ENCODE measurements around the gene ABCB8.
A peak's percentile ranks its signal among the peaks of the same experiment; 100 is the strongest.

The ABCB8 gene

GRCh38 chr7:150981644-150982043 is 46.6 kb upstream of the ABCB8 start:
- CTCF ChIA-PET = interaction anchor here (1.4 to 6.2 kb wide), 2 partner anchors 16 to 37 kb away, joined by 3 to 124 read pairs; no protein-coding TSS in a partner anchor
- Histone ChIP-seq H3K9me3 (ENCODE audit: control insufficient read depth, insufficient read depth, low read depth, low read length) (no peaks in the 10 kb centered on the region), H3K4me1 (ENCODE audit: control insufficient read depth, insufficient read depth, low read length) (no peaks in the 10 kb centered on the region), H3K27ac (ENCODE audit: extremely low read depth, low read depth, low read length) (no peak overlapping the region), H3K4me3 (ENCODE audit: low read depth, low read length) (no peak overlapping the region), H3K36me3 (ENCODE audit: control insufficient read depth in 2 of 2, insufficient read depth in 1 of 2, low read length in 2 of 2) (no peaks in the 10 kb centered on the region)
- POLR2A ChIA-PET = no interaction called here
- TF ChIP-seq SETDB1 (IDR thresholded peaks at IDR 0.05; ENCODE audit: insufficient read length, low read length) (no peak), HIC1 (tag by site-specific recombination; IDR thresholded peaks at IDR 0.05) (no peak), ZBTB17 (tag by site-specific recombination; IDR thresholded peaks at IDR 0.05) (no peak), ZNF658 (tag by site-specific recombination; IDR thresholded peaks at IDR 0.05) (no peak), ZFHX2 (tag by site-specific recombination; conservative IDR thresholded peaks at IDR 0.05) (peak; percentile 42), ZNF843 (tag by site-specific recombination; IDR thresholded peaks at IDR 0.05) (no peak), ZFP41 (tag by site-specific recombination; IDR thresholded peaks at IDR 0.05; ENCODE audit: borderline replicate concordance) (no peak), MYNN (tag by site-specific recombination; IDR thresholded peaks at IDR 0.05; ENCODE audit: borderline replicate concordance) (no peak), ZNF670 (tag by site-specific recombination; IDR thresholded peaks at IDR 0.05; ENCODE audit: low read depth) (no peak), ZNF335 (tag by site-specific recombination; conservative IDR thresholded peaks at IDR 0.05) (no peak), EGR2 (tag by site-specific recombination; IDR thresholded peaks at IDR 0.05; ENCODE audit: low read depth) (peak; percentile 70; the same call in 1 of the 2 replicates), ZNF558 (tag by site-specific recombination; IDR thresholded peaks at IDR 0.05) (no peak), ZNF121 (tag by site-specific recombination; IDR thresholded peaks at IDR 0.05) (no peak), ZNF423 (tag by site-specific recombination; IDR thresholded peaks at IDR 0.05) (no peak), ZNF624 (tag by site-specific recombination; IDR thresholded peaks at IDR 0.05) (no peak)

GRCh38 chr7:150982351-150982750 is 45.9 kb upstream of the ABCB8 start:
- CTCF ChIA-PET = interaction anchor here (1.4 to 6.2 kb wide), 2 partner anchors 17 to 36 kb away, joined by 3 to 124 read pairs; no protein-coding TSS in a partner anchor
- H3K4me3 ChIP-seq (ENCODE audit: low read depth, low read length) = no peak overlapping the region
- TF ChIP-seq ZBTB7A (tag by site-specific recombination; IDR thresholded peaks at IDR 0.05; ENCODE audit: low read depth) (no peak), REPIN1 (tag by site-specific recombination; IDR thresholded peaks at IDR 0.05; ENCODE audit: low read depth) (no peak), ZNF707 (tag by site-specific recombination; IDR thresholded peaks at IDR 0.05) (no peak), ZNF214 (tag by site-specific recombination; IDR thresholded peaks at IDR 0.05; ENCODE audit: borderline replicate concordance) (no peak)
- no peaks in the 10 kb centered on the region for H3K36me3 ChIP-seq (ENCODE audit: control insufficient read depth in 2 of 2, insufficient read depth in 1 of 2, low read length in 2 of 2)
- H3K27ac ChIP-seq (ENCODE audit: extremely low read depth, low read depth, low read length) = no peak overlapping the region
- POLR2A ChIA-PET = no interaction called here
- no peaks in the 10 kb centered on the region for H3K9me3 ChIP-seq (ENCODE audit: control insufficient read depth, insufficient read depth, low read depth, low read length)
- H3K4me1 ChIP-seq (ENCODE audit: control insufficient read depth, insufficient read depth, low read length) = no peaks in the 10 kb centered on the region

GRCh38 chr7:150983893-150984368 is 44.3 kb upstream of the ABCB8 start:
- POLR2A ChIA-PET = no interaction called here
- Histone ChIP-seq H3K4me1 (ENCODE audit: control insufficient read depth, insufficient read depth, low read length) (no peaks in the 10 kb centered on the region), H3K36me3 (ENCODE audit: control insufficient read depth in 2 of 2, insufficient read depth in 1 of 2, low read length in 2 of 2) (no peaks in the 10 kb centered on the region), H3K27ac (ENCODE audit: extremely low read depth, low read depth, low read length) (no peak overlapping the region), H3K9me3 (ENCODE audit: control insufficient read depth, insufficient read depth, low read depth, low read length) (no peaks in the 10 kb centered on the region), H3K4me3 (ENCODE audit: low read depth, low read length) (no peak overlapping the region)
- CTCF ChIA-PET = interaction anchor here (0.6 to 6.2 kb wide), 12 partner anchors 9 to 618 kb away, joined by 3 to 124 read pairs (median 6); no protein-coding TSS in a partner anchor
- TF ChIP-seq SP3 (tag by site-specific recombination; IDR thresholded peaks at IDR 0.05) (no peak), ZSCAN4 (tag by site-specific recombination; IDR thresholded peaks at IDR 0.05) (peak; percentile 56; the same call in 1 of the 2 replicates), ZNF626 (tag by site-specific recombination; IDR thresholded peaks at IDR 0.05) (no peak), REST (tag by site-specific recombination; IDR thresholded peaks at IDR 0.05) (peak; percentile 98), ZNF501 (tag by site-specific recombination; IDR thresholded peaks at IDR 0.05) (no peak), ZNF311 (tag by site-specific recombination; IDR thresholded peaks at IDR 0.05; ENCODE audit: borderline replicate concordance) (no peak)

All from HEK293 (cell line).